ENCODE results near the gene MCM9. TPM values are rescaled to one million over a fixed set of nuclear protein-coding genes. Genes with fewer than 3 reads are reported as not detected.

Gene MCM9
- total RNA-seq, 1 donor from 2014 or later: 5.5 TPM

DNA sequence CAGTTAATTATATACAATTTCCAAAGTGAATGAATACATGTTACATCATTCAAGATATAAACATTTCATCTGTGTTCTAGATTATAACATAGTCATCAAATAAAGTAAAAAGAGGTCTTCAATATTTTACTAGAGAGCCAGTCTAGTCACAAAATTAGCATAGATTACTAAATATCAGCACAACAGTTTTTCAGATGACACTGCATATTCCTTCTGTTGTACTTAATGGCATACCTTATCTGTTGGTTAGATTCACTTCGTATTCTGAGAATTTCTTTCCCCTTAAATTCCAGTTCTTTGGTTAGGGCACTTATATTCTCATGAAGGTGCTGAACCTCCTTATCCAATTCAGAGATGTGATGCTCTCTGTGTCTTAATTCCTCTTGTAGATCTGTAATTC is 39.8 kb upstream of the MCM9 start:
- intact Hi-C loops (cut with micrococcal nuclease): no loop called here
- TF ChIP-seq, protein P1, sequence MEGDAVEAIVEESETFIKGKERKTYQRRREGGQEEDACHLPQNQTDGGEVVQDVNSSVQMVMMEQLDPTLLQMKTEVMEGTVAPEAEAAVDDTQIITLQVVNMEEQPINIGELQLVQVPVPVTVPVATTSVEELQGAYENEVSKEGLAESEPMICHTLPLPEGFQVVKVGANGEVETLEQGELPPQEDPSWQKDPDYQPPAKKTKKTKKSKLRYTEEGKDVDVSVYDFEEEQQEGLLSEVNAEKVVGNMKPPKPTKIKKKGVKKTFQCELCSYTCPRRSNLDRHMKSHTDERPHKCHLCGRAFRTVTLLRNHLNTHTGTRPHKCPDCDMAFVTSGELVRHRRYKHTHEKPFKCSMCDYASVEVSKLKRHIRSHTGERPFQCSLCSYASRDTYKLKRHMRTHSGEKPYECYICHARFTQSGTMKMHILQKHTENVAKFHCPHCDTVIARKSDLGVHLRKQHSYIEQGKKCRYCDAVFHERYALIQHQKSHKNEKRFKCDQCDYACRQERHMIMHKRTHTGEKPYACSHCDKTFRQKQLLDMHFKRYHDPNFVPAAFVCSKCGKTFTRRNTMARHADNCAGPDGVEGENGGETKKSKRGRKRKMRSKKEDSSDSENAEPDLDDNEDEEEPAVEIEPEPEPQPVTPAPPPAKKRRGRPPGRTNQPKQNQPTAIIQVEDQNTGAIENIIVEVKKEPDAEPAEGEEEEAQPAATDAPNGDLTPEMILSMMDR (IDR thresholded peaks at IDR 0.05; ENCODE audit: borderline replicate concordance): no peak
- Histone ChIP-seq H3K36me3 (no peaks in the 10 kb centered on the region), H3K9me3 (replicated peaks) (no peaks in the 10 kb centered on the region), H3K27me3 (ENCODE audit: low read depth) (no peaks in the 10 kb centered on the region), H3K4me1 (no peaks in the 10 kb centered on the region), H3K27ac (replicated peaks) (no peak overlapping the region), H3K4me3 (no peak overlapping the region)
- DNase-seq: no peak

DNA sequence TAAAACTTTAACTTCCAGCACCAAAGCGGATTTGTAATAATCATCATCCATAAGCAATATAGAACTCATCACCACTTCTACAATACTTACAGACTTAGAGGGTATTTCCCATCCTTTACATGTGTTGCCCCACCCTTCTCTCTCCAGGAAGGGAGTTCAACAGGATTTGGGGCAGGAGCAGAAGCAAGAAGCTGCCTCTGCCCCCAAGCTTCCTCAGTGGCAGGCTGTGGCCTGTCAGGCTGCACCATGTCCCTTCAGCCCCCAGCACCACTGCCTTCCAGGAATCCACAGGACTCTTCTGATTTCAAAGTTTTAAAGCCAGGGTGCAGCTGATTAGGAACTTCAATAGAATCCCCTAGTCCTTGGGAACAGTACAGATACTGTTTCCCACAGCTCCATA is 36.7 kb upstream of the MCM9 start:
- intact Hi-C loops (cut with micrococcal nuclease): no loop called here
- TF ChIP-seq, protein P1 (IDR thresholded peaks at IDR 0.05; ENCODE audit: borderline replicate concordance): no peak
- no peak for DNase-seq
- no peaks in the 10 kb centered on the region for H3K4me1 ChIP-seq
- H3K4me3 ChIP-seq: no peak overlapping the region
- H3K27me3 ChIP-seq (ENCODE audit: low read depth): no peaks in the 10 kb centered on the region
- no peaks in the 10 kb centered on the region for H3K9me3 ChIP-seq (replicated peaks)
- H3K36me3 ChIP-seq: no peaks in the 10 kb centered on the region
- H3K27ac ChIP-seq (replicated peaks): no peak overlapping the region

DNA sequence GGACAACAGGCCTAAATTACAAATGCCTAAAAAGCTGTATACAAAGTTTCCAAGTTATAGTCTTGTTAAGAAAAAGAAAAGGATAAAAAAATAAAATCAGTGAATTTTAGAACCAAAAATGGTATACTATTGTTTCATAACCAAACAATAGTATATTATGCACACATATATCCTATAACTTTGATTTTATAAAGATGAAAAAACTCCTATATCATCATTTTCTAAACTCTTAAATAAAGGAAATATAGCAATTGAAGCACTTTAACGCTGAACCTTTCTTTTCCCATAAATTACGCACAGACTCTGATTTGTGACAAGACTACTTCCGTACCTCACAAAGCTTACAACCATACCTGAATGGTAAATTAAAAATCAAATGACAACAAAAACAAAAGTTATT is 35.9 kb upstream of the MCM9 start:
- Histone ChIP-seq H3K4me3 (no peak overlapping the region), H3K9me3 (replicated peaks) (no peaks in the 10 kb centered on the region), H3K27ac (replicated peaks) (no peak overlapping the region), H3K4me1 (no peaks in the 10 kb centered on the region), H3K36me3 (no peaks in the 10 kb centered on the region), H3K27me3 (ENCODE audit: low read depth) (no peaks in the 10 kb centered on the region)
- no peak for DNase-seq
- intact Hi-C loops (cut with micrococcal nuclease): no loop called here
- TF ChIP-seq, protein P1 (IDR thresholded peaks at IDR 0.05; ENCODE audit: borderline replicate concordance): no peak

DNA sequence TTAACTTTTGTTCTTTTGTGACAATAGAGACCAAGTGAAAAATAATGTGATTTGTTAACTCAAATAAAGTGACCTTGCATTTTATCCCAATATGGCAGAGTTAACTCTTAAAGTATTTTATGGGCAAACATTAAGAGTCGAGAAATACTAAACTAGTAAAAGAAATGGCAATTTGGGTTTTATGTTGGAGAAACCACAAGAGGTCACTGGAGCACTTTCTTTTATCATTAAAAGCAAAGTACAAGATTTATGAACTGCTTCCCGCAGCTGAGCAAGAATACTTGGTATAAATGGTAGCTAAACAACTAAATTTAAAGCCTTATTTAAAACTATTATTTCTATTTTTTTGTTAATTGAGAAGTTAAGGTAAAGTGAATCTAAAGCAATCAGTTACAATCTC is 33.5 kb upstream of the MCM9 start:
- H3K27me3 ChIP-seq (ENCODE audit: low read depth): no peaks in the 10 kb centered on the region
- no peak for DNase-seq
- intact Hi-C loops (cut with micrococcal nuclease): loop anchor here (5.0 kb wide), 1 partner anchor 144 kb away; no protein-coding TSS in a partner anchor
- TF ChIP-seq, protein P1 (IDR thresholded peaks at IDR 0.05; ENCODE audit: borderline replicate concordance): peak; percentile 65
- no peaks in the 10 kb centered on the region for H3K4me1 ChIP-seq
- no peak overlapping the region for H3K4me3 ChIP-seq
- H3K36me3 ChIP-seq: no peaks in the 10 kb centered on the region
- H3K9me3 ChIP-seq (replicated peaks): no peaks in the 10 kb centered on the region
- H3K27ac ChIP-seq (replicated peaks): no peak overlapping the region

DNA sequence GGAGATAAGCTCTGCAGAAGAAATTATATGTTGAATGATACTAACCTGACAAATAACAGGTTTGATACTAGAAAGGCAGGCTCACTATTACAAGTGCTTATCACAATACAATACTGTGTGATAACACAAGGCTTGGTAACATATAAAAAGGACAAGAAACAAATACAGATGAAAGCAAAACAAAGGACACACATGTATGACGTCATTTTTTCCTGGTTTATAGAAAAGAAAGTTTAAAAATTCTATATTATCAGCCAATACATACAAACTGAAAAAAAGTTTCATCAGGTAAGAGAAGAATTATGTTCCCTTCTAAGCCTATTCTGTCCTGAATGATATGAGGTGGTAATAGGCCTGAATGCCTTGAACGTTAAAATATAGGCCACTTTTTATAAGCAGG is 32.3 kb upstream of the MCM9 start:
- Histone ChIP-seq H3K9me3 (replicated peaks) (no peaks in the 10 kb centered on the region), H3K36me3 (no peaks in the 10 kb centered on the region), H3K4me1 (peaks cover 4% of the 10 kb centered on the region), H3K27me3 (ENCODE audit: low read depth) (no peaks in the 10 kb centered on the region), H3K27ac (replicated peaks) (no peak overlapping the region), H3K4me3 (no peak overlapping the region)
- no peak for DNase-seq
- intact Hi-C loops (cut with micrococcal nuclease): loop anchor here (5.0 kb wide), 1 partner anchor 145 kb away; no protein-coding TSS in a partner anchor
- TF ChIP-seq, protein P1 (IDR thresholded peaks at IDR 0.05; ENCODE audit: borderline replicate concordance): no peak

All from left ventricle myocardium inferior (tissue), 1 donor.